Thoracic aorta (tissue), 2 donors: ENCODE measurements around the gene AMOTL2. TPM values are rescaled to one million over a fixed set of nuclear protein-coding genes. Genes with fewer than 3 reads are reported as not detected.

Experiments
- ATAC-seq: fragments of 150-250 bp; one replicate; pipeline ENCODE4 v1.8.0; 2017; ENCODE audit warnings: low read depth; ENCODE audit not compliant: insufficient number of reproducible peaks, low FRiP score
- DNase-seq: peaks from one replicate; pipeline ENCODE4 v3.0.0-alpha.2; 2020; ENCODE audit warnings: low spot score
- H3K27ac ChIP-seq, 2 donors: fragments of 200-600 bp; sonication (generic); 1 replicate in 1 of 2; 2 replicates in 1 of 2; pipeline ENCODE4 v1.5.1; 2016; ENCODE audit warnings: mild to moderate bottlenecking in 2 of 2, moderate library complexity in 2 of 2
- H3K27me3 ChIP-seq: fragments of 200-600 bp; sonication (generic); replicated peaks from 2 replicates; pipeline ENCODE4 v1.6.0; 2016; ENCODE audit warnings: mild to moderate bottlenecking; ENCODE audit not compliant: insufficient read depth
- H3K36me3 ChIP-seq: fragments of 200-600 bp; sonication (generic); one replicate; pipeline ENCODE4 v1.5.1; 2016
- H3K4me1 ChIP-seq, 2 donors: fragments of 200-600 bp; sonication (generic); 1 replicate in 1 of 2; 2 replicates in 1 of 2; pipeline versions ENCODE4 v1.5.1 to v1.6.0; 2016; ENCODE audit warnings: low read depth in 2 of 2, mild to moderate bottlenecking in 1 of 2; ENCODE audit not compliant: control insufficient read depth in 1 of 2
- H3K4me3 ChIP-seq: fragments of 200-600 bp; sonication (generic); 2 replicates; pipeline ENCODE4 v1.5.1; 2016; ENCODE audit warnings: mild to moderate bottlenecking
- H3K9me3 ChIP-seq: fragments of 200-600 bp; sonication (generic); 2 replicates; pipeline ENCODE4 v1.5.1; 2016
- total RNA-seq, 2 donors: library from RNA; depleted of rRNA; stranded (reverse); fragments of >200 nt; gene quantifications; one replicate each; pipeline versions ENCODE4 v1.1.0 to v1.2.3, GENCODE V29; 2016
- TF ChIP-seq, protein P1 (sequence below): fragments of 200-600 bp; sonication (generic); IDR thresholded peaks from one replicate; pipeline ENCODE4 v1.5.1; 2019; ENCODE audit warnings: antibody characterized with exemption

AMOTL2 gene
- total RNA-seq, 2 donors from 2014 or later, result 62.4 to 161 TPM

DNA sequence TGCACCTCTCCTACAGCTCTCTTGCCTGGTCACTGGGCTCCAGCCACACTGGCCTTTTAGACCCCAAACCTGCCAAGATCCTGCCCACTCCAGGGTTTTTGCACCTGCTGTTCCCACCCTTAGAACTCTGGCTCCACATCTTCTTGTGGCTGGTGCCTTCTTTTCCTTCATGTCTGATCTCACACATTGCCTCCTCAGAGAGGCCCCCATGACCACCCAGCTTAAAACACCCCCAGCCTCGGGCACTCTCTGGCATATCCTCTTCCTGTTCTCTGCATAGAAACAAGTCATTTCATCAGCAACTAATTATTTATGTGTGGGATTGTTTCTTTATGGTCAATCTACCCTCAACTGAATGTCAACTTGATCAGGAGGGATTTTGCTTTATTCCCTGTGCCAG lies 14.0 kb upstream of the AMOTL2 start:
- H3K27ac ChIP-seq, result no peak overlapping the region
- no peak overlapping the region for H3K4me3 ChIP-seq
- no peak for ATAC-seq
- no peaks in the 10 kb centered on the region for H3K9me3 ChIP-seq
- no peak for DNase-seq
- H3K36me3 ChIP-seq, result no peaks in the 10 kb centered on the region
- peaks cover 7 to 16% of the 10 kb centered on the region in 2 donors for H3K4me1 ChIP-seq
- TF ChIP-seq, protein P1, sequence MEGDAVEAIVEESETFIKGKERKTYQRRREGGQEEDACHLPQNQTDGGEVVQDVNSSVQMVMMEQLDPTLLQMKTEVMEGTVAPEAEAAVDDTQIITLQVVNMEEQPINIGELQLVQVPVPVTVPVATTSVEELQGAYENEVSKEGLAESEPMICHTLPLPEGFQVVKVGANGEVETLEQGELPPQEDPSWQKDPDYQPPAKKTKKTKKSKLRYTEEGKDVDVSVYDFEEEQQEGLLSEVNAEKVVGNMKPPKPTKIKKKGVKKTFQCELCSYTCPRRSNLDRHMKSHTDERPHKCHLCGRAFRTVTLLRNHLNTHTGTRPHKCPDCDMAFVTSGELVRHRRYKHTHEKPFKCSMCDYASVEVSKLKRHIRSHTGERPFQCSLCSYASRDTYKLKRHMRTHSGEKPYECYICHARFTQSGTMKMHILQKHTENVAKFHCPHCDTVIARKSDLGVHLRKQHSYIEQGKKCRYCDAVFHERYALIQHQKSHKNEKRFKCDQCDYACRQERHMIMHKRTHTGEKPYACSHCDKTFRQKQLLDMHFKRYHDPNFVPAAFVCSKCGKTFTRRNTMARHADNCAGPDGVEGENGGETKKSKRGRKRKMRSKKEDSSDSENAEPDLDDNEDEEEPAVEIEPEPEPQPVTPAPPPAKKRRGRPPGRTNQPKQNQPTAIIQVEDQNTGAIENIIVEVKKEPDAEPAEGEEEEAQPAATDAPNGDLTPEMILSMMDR, result no peak
- H3K27me3 ChIP-seq, result no peaks in the 10 kb centered on the region

GRCh38 chr3:134387293-134387692 lies 13.0 kb upstream of the AMOTL2 start:
- TF ChIP-seq, protein P1, result no peak
- no peaks in the 10 kb centered on the region for H3K36me3 ChIP-seq
- no peak for DNase-seq

DNA sequence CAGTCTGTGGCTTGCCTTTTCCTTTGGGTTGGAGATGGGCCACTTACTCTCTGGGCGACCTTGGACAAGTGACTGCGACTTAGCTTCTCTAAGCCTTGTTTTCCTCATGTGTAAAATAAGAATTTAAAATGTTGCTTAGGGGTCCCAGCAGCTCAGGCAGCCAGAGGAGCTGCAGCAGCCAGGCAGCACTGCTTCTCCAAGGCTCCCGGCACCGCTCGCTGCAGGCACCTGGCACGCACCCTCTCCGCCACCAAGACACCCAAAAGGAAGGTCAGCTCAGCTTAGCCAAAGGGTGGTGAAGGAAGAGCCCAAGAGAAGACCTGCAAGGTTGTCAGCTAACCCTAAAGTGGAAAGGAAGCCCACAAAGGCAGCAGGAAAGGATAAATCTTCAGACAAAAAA lies 10.7 kb upstream of the AMOTL2 start:
- ATAC-seq, result no peak
- H3K4me3 ChIP-seq, result no peak overlapping the region
- no peaks in the 10 kb centered on the region for H3K27me3 ChIP-seq
- no peaks in the 10 kb centered on the region for H3K4me1 ChIP-seq
- H3K36me3 ChIP-seq, result no peaks in the 10 kb centered on the region
- TF ChIP-seq, protein P1, result no peak
- H3K9me3 ChIP-seq, result no peaks in the 10 kb centered on the region
- no peak overlapping the region for H3K27ac ChIP-seq
- DNase-seq, result no peak

More at GRCh38 chr3:134387293-134387692, 13.0 kb upstream of the AMOTL2 start:
- Histone ChIP-seq H3K9me3 (no peaks in the 10 kb centered on the region), H3K4me1 (peaks cover 0 to 6% of the 10 kb centered on the region in 2 donors), H3K4me3 (no peak overlapping the region), H3K27me3 (no peaks in the 10 kb centered on the region), H3K27ac (no peak overlapping the region)
- ATAC-seq, result no peak

DNA sequence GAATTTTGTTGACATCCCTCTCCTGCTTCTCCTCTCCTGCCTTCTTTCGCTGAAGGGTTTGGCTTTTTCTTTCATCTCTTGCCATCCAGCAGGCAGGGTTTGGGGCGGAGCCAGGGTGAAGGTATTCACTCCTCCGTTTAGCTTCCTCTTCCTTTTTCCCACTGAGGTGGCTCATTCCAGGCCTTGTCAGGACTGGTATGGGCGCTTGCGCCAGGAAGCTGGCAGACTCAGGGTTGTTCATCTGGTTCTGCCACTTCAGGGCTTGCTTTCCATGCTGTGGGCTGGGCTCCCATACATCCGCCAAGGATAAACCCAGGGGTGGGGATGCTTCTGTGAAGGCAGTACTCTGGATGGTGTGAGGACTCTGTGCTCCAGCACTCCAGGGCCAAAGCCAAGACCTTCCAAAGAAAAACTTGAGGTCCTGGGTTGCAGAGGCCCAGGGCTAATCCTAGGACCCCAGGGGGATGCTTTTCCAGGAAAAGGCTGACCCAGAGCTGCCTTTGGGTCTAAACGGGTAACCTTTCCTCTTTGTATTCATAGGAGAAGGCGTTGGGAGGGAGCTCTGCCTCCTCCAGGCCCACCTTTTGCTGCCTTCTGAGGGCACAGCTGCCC lies 7.7 kb upstream of the AMOTL2 start:
- ATAC-seq (no peak), DNase-seq (no peak)
- H3K27me3 ChIP-seq, result no peaks in the 10 kb centered on the region
- TF ChIP-seq, protein P1, result no peak
- H3K4me1 ChIP-seq, result no peaks in the 10 kb centered on the region
- H3K27ac ChIP-seq, result no peak overlapping the region
- H3K36me3 ChIP-seq, result no peaks in the 10 kb centered on the region
- H3K4me3 ChIP-seq, result no peak overlapping the region
- H3K9me3 ChIP-seq, result no peaks in the 10 kb centered on the region

GRCh38 chr3:134381076-134381475 lies 6.8 kb upstream of the AMOTL2 start:
- Histone ChIP-seq H3K4me1 (no peaks in the 10 kb centered on the region), H3K9me3 (no peaks in the 10 kb centered on the region), H3K27ac (no peak overlapping the region), H3K27me3 (no peaks in the 10 kb centered on the region), H3K36me3 (no peaks in the 10 kb centered on the region), H3K4me3 (no peak overlapping the region)
- DNase-seq, result no peak
- ATAC-seq, result no peak
- TF ChIP-seq, protein P1, result no peak
